Motor neuron (in vitro differentiated cells): Measurements from ENCODE around the gene COL6A3. TPM values are rescaled to one million over a fixed set of nuclear protein-coding genes. Genes with fewer than 3 reads are reported as not detected.
A peak's percentile ranks its signal among the peaks of the same experiment; 100 is the strongest.

ENCODE experiments used
- ATAC-seq, 8 experiments: fragments of 200-7000 bp; cut with Tn5 transposase; replicated peaks in 6 of 8; 2 replicates each; pipeline ENCODE4 v1.8.0; 2021; ENCODE audit warnings: mild to moderate bottlenecking in 8 of 8, moderate library complexity in 8 of 8
- H3K27ac ChIP-seq, 2 donors: fragments of 250-450 bp; sonication (Bioruptor Pico); 2 replicates each; pipeline ENCODE4 v1.9.0; 2021; ENCODE audit warnings: antibody characterized with exemption in 2 of 2, mild to moderate bottlenecking in 2 of 2, moderate library complexity in 1 of 2
- H3K4me1 ChIP-seq, 2 donors: fragments of 250-450 bp; sonication (Bioruptor Pico); replicated peaks in 1 of 2; 2 replicates each; pipeline ENCODE4 v1.6.1; 2021; ENCODE audit warnings: antibody characterized with exemption in 2 of 2, mild to moderate bottlenecking in 2 of 2, moderate library complexity in 1 of 2
- H3K4me3 ChIP-seq, 5 donors: fragments of 250-450 bp; sonication (Bioruptor Pico); 2 replicates each; pipeline ENCODE4 v1.9.0; 2021; ENCODE audit warnings: antibody characterized with exemption in 5 of 5, mild to moderate bottlenecking in 5 of 5, moderate library complexity in 4 of 5
- WGBS, 10 experiments: fragments of 450-650 bp; shearing (Covaris generic); methylation state at CpG; one replicate each; pipeline ENCODE4 v1.0.0; 2022; 5-methylcytosine and 5-hydroxymethylcytosine counted together
- in situ Hi-C, 9 experiments: fragments of 400-800 bp; cut with MboI; loops; one replicate each; pipeline ENCODE4 v1.15.0; 2021; ENCODE audit warnings: low sequenced_read_pairs in 9 of 9, low pct_unique_long_range_greater_than_20kb in 2 of 9; ENCODE audit not compliant: unreplicated experiment in 9 of 9
- total RNA-seq, 8 experiments: library from RNA; unstranded; fragments of 300-600 nt; gene quantifications; 2 replicates each; pipeline versions ENCODE4 v1.2.3 to v1.2.4, GENCODE V29; 2022

COL6A3 gene
- total RNA-seq, 8 experiments from 2014 or later, result 0.04 to 288 (median 1.0) TPM

GRCh38 chr2:237450583-237450982, 36.6 kb upstream of the COL6A3 start:
- ATAC-seq, result no peak
- WGBS, 10 experiments, result 71 to 100% (median 93%) methylated on average over 1 to 3 of the region's 13 CpGs; no CpG with 5 or more reads in 5 of the 10 experiments
- H3K4me3 ChIP-seq, result no peak overlapping the region
- no peaks in the 10 kb centered on the region for H3K4me1 ChIP-seq
- no peak overlapping the region for H3K27ac ChIP-seq
- in situ Hi-C loops, result no loop called here

DNA sequence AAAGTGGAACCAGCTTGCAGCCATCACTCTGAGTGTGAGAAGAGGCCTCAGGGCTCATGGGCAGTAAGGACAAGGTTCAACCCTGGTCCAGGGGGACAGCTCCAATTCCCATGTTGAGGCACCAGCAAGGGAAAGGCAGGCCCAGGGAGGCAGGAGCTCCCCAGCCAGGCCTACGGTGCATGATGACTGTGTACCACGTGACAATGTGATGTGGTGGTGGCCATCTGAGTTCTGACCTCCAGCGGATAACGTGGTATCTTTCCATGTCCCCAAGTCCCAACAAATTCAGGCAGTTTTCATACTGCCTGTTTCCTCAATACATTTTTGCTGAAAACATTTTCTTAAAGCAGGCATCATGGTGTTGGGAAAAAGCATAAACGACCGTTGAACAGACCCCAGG, 36.1 kb upstream of the COL6A3 start:
- no peak for ATAC-seq
- in situ Hi-C loops, result no loop called here

DNA sequence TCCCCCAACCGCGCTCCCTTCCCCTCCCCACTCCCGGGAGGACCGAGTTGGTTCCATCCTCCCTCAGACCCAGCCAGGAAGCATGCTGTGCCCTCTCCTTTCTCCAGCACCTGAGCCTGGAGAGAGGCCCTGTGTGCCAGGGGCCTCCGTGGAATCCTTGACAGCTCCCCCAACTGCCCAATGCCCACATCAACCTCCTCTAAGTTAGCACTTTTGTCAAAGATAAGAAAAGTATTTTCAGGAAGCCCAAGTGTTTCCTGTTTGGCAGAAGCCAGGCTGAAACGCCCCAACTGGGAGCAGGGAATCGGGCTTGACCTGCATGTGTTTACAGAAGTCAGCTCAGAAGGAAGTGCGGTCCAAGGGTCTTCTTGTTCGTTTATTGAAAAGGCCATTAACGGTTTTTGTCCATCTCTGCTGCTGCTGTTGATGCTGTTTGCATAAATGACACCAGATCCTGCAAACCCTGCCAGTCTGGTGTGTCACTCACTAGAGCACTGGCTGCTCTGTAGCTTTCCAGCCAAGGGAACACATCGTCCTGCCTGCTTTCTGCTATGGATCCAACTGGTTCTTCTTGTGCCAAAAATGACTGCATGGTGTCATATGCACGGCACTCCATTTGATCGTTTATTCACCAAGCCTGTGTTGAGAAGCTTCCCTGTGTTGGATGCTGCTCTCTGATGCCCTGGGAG, 35.4 kb upstream of the COL6A3 start:
- H3K4me1 ChIP-seq, result no peaks in the 10 kb centered on the region
- in situ Hi-C loops, result no loop called here
- H3K4me3 ChIP-seq, result no peak overlapping the region
- no peak overlapping the region for H3K27ac ChIP-seq
- whole genome bisulfite sequencing, 10 experiments, result 16 to 86% (median 72%) methylated on average over 1 to 7 of the region's 13 CpGs; no CpG with 5 or more reads in 1 of the 10 experiments
- ATAC-seq, result peak in 1 of 8 experiments; percentile 18

More for the DNA sequence above, 36.1 kb upstream of the COL6A3 start:
- H3K4me1 ChIP-seq, result no peaks in the 10 kb centered on the region
- no peak overlapping the region for H3K4me3 ChIP-seq
- H3K27ac ChIP-seq, result no peak overlapping the region
- 70 to 97% (median 89%) methylated on average over 2 to 5 of the region's 6 CpGs; no CpG with 5 or more reads in 4 of the 10 experiments for WGBS, 10 experiments

DNA sequence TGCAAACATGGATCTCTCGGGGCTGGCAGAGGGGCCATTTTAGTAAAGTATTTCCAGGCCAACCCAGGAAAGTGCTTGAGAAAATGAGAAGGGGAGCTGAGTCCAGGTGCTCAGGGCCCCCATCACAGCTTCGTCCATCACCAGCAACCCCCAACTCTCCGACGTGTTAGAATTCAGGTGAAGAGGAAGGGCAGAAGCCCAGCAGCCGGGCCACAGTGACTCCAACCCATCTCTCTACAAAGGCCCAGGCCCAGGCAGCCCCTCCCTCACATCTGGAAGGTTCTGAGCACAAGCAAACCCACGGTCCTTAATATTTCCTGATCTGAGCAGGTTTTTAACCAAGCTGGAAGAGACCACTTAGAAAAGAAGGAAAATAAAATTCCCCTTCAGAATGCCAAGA, 34.7 kb upstream of the COL6A3 start:
- WGBS, 10 experiments, result 29 to 78% (median 59%) methylated on average over 1 to 6 of the region's 6 CpGs; no CpG with 5 or more reads in 4 of the 10 experiments
- in situ Hi-C loops, result no loop called here
- Histone ChIP-seq H3K27ac (no peak overlapping the region), H3K4me3 (no peak overlapping the region), H3K4me1 (no peaks in the 10 kb centered on the region)
- ATAC-seq, result no peak

GRCh38 chr2:237448171-237448570, 34.2 kb upstream of the COL6A3 start:
- in situ Hi-C loops, result no loop called here
- no peak overlapping the region for H3K27ac ChIP-seq
- no peaks in the 10 kb centered on the region for H3K4me1 ChIP-seq
- H3K4me3 ChIP-seq, result no peak overlapping the region
- no peak for ATAC-seq
- WGBS, 10 experiments, result 60 to 95% (median 81%) methylated on average over 1 to 6 of the region's 7 CpGs; no CpG with 5 or more reads in 5 of the 10 experiments

- in situ Hi-C loops, result no loop called here
- Histone ChIP-seq H3K4me3 (no peak overlapping the region), H3K4me1 (no peaks in the 10 kb centered on the region), H3K27ac (no peak overlapping the region)
- 52 to 98% (median 78%) methylated on average over 1 to 9 of the region's 11 CpGs; no CpG with 5 or more reads in 1 of the 10 experiments for WGBS, 10 experiments
- ATAC-seq, result no peak
Measured at GRCh38 chr2:237447496-237447895, 33.5 kb upstream of the COL6A3 start.

GRCh38 chr2:237446338-237446665, 32.3 kb upstream of the COL6A3 start:
- ATAC-seq, result no peak
- in situ Hi-C loops, result no loop called here
- H3K4me3 ChIP-seq, result no peak overlapping the region
- H3K27ac ChIP-seq, result no peak overlapping the region
- H3K4me1 ChIP-seq, result no peaks in the 10 kb centered on the region
- 0 to 97% (median 83%) methylated on average over 1 to 6 of the region's 6 CpGs; no CpG with 5 or more reads in 3 of the 10 experiments for whole genome bisulfite sequencing, 10 experiments

DNA sequence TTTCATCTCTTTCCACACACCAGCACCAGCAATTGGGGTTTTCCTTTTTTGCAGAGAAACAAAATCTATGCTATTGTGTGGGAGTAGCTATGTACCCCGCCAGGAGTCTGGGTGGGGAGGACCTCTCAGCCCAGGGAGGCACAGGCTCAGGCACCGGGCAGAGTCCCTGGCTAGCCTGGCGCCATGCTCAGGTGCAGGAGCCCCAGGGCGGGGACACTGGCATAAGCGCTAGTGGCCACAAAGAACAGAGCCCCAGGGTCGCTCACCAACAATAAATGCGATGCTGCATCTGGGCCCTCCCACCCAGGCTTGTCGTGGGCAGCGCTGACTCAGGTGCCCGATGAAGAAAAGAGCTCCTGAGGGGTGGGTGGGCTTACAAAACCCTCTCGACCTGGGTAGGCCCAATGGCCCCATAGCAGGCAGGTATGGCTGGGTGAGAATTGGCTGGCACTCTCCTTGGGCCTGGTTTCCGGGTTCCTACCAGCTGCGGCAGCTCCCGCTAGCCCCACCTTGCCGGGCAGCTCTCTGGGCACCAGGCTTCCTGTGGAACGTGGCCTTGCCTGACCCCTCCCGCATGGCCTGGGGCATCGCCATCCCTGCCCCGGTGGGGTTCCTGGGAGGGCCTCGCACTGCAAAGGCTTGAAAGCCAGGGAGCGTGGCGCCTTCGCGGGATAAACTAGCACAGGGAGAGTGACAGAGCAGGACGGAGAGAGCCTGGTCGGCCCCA, 31.8 kb upstream of the COL6A3 start:
- H3K4me3 ChIP-seq, result no peak overlapping the region
- no peak for ATAC-seq
- H3K4me1 ChIP-seq, result no peaks in the 10 kb centered on the region
- in situ Hi-C loops, result no loop called here
- H3K27ac ChIP-seq, result no peak overlapping the region
- 68 to 95% (median 90%) methylated on average over 3 to 18 of the region's 26 CpGs; no CpG with 5 or more reads in 6 of the 10 experiments for WGBS, 10 experiments

DNA sequence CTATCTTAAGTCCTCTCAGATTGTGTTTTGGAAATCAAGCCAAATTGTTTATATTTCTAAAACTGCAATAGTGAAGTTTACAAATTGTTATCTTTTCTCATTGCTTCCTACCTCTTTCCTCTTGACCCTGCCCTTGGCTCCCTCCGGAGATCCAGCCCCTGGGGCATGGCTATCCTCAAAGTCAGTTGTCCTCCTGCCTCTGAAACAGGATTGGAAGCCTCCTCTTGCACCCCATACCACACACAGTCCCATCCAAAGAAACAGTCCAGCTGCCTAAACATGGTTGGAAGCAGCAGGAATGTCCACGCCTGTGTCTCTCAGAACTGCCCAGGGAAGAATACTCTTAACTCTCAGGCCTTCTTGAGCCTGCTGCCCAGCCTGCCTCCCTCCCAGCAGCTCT, 30.1 kb upstream of the COL6A3 start:
- no peak overlapping the region for H3K27ac ChIP-seq
- in situ Hi-C loops, result no loop called here
- WGBS, 10 experiments, result 40 to 100% (median 67%) methylated on average over 1 to 2 of the region's 2 CpGs; no CpG with 5 or more reads in 5 of the 10 experiments
- ATAC-seq, result no peak
- H3K4me3 ChIP-seq, result no peak overlapping the region
- no peaks in the 10 kb centered on the region for H3K4me1 ChIP-seq

DNA sequence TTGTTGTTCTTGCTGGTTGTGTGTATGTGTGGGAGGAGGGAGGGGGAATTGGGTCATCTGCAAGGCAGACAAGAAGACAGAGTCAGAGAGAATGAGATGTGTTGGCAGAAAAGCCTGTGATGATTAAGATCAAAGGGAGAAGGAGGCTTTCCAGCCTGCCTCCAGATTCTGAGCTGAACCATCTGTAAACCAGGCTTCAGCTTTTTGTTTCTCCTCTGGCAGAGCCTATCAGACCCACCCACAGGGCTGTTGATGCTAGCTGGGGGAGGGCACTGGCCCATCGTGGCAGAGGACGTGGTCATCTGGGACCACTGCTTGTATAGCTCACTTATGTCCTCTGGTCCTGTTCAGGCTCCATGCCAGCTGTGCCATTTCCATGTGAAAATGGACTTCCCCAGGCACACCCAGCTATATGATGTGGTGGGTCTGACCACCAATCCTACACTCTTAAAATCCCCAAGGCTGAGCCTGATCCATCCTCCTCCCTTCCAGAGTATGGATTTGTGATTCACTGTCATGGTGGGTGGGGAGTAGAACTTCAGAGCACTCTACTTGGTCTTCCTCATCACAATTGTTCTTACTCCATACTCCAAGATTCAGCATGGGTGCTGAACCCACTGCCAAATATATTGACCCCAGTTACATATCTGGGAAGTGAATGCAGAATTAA, 27.8 kb upstream of the COL6A3 start:
- WGBS, 10 experiments, result 0 to 60% (median 20%) methylated on average over 1 to 2 of the region's 2 CpGs; no CpG with 5 or more reads in 5 of the 10 experiments
- H3K4me1 ChIP-seq, result no peaks in the 10 kb centered on the region
- H3K4me3 ChIP-seq, result no peak overlapping the region
- in situ Hi-C loops, result no loop called here
- no peak overlapping the region for H3K27ac ChIP-seq
- peak in 3 of 8 experiments; percentile 30 to 78 (median 60) for ATAC-seq

- WGBS, 10 experiments, result 0 to 86% (median 42%) methylated on average over 1 to 2 of the region's 2 CpGs; no CpG with 5 or more reads in 2 of the 10 experiments
- H3K4me1 ChIP-seq, result no peaks in the 10 kb centered on the region
- ATAC-seq, result no peak
- no peak overlapping the region for H3K4me3 ChIP-seq
- no peak overlapping the region for H3K27ac ChIP-seq
- in situ Hi-C loops, result no loop called here
Measured at GRCh38 chr2:237440819-237441281, 26.9 kb upstream of the COL6A3 start.

DNA sequence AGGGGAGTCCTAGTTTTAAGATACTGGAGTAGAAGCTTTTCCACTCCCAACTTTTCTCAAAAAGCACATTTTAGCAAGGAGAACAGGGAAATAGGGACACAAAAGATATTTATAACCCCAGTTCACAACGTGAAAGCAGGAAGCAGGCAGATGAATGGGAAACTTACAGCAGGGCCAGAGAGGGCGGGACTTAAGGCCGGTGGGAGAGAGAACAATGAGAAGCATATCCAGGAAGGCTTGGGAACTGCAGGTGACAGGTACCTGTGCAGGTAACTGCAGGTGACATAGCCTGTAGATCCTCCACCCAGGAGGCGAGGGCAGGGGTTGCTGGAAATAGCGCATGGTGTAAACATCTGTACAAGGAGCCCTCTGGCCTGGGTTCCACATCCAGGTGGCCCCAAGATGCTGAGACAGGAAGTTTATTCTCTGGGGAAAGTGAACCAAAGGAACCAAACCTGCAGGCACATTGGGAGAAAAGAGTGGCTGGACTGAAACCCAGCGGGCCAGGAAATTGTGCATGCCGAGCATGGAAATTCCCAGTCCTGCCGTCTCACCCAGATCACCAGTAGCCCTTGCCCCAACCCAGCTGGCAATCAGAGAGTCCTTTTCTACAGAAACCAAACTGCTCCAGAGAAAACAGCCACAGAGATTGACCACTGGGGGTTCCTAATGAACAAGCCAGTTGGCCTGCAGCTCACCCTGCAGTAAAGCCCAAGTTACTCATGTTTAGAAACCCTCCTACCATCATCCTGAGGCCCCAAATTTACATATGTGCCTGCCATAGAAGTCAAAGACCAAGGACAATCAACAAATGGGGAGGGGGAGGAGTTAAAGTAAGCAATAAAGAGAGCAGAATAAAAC, 24.3 kb upstream of the COL6A3 start:
- Histone ChIP-seq H3K4me3 (no peak overlapping the region), H3K27ac (no peak overlapping the region), H3K4me1 (no peaks in the 10 kb centered on the region)
- ATAC-seq, result no peak
- 30 to 68% (median 53%) methylated on average over 1 to 8 of the region's 8 CpGs; no CpG with 5 or more reads in 1 of the 10 experiments for WGBS, 10 experiments
- in situ Hi-C loops, result no loop called here
